Esophagus (tissue), 2 donors: ENCODE results near the gene MBLAC1. TPM values are rescaled to one million over a fixed set of nuclear protein-coding genes. Genes with fewer than 3 reads are reported as not detected.

Experiments used
- H3K27ac ChIP-seq, 2 donors: one replicate each; pipeline ENCODE4 v1.5.1; 2013; ENCODE audit warnings: low read depth in 2 of 2, mild to moderate bottlenecking in 2 of 2, inconsistent platforms in 1 of 2, low read length in 1 of 2, moderate library complexity in 1 of 2
- H3K27me3 ChIP-seq, 2 donors: one replicate each; pipeline ENCODE4 v1.6.1; 2013; ENCODE audit warnings: low read length in 2 of 2, control low read depth in 1 of 2, mild to moderate bottlenecking in 1 of 2; ENCODE audit not compliant: insufficient read depth in 2 of 2, control insufficient read depth in 1 of 2
- H3K36me3 ChIP-seq, 2 donors: one replicate each; pipeline ENCODE4 v1.6.1; 2013; ENCODE audit warnings: low read length in 1 of 2; ENCODE audit not compliant: control insufficient read depth in 2 of 2, insufficient read depth in 2 of 2
- H3K4me1 ChIP-seq, 2 donors: one replicate each; pipeline ENCODE4 v1.6.1; 2013; ENCODE audit warnings: low read length in 1 of 2; ENCODE audit not compliant: control insufficient read depth in 2 of 2, insufficient read depth in 2 of 2
- H3K4me3 ChIP-seq, 2 donors: one replicate each; pipeline ENCODE4 v1.5.1; 2013; ENCODE audit warnings: low read length in 2 of 2, mild to moderate bottlenecking in 2 of 2, low read depth in 1 of 2, moderate library complexity in 1 of 2
- H3K9me3 ChIP-seq, 2 donors: one replicate each; pipeline ENCODE4 v1.6.1; 2013; ENCODE audit warnings: mild to moderate bottlenecking in 2 of 2, low read depth in 1 of 2, low read length in 1 of 2, moderate library complexity in 1 of 2; ENCODE audit not compliant: control insufficient read depth in 2 of 2, insufficient read depth in 1 of 2
- WGBS, 2 donors: extraction: QIAGEN DNeasy Blood & Tissue Kit; methylation state at CpG; one replicate each; pipeline ENCODE4 v1.1.7; 2013; 5-methylcytosine and 5-hydroxymethylcytosine counted together
- polyA plus RNA-seq, 2 donors: library from polyadenylated mRNA; stranded (reverse); fragments of 200-250 nt; gene quantifications; one replicate each; pipeline ENCODE4 v1.2.3, GENCODE V29; 2013
- donor health status: healthy with polysubstance abuse.
- donor health status: Bipolar disorder and iron deficiency.

Gene MBLAC1
- polyA plus RNA-seq, 2 donors, result 2.7 to 3.7 TPM

DNA sequence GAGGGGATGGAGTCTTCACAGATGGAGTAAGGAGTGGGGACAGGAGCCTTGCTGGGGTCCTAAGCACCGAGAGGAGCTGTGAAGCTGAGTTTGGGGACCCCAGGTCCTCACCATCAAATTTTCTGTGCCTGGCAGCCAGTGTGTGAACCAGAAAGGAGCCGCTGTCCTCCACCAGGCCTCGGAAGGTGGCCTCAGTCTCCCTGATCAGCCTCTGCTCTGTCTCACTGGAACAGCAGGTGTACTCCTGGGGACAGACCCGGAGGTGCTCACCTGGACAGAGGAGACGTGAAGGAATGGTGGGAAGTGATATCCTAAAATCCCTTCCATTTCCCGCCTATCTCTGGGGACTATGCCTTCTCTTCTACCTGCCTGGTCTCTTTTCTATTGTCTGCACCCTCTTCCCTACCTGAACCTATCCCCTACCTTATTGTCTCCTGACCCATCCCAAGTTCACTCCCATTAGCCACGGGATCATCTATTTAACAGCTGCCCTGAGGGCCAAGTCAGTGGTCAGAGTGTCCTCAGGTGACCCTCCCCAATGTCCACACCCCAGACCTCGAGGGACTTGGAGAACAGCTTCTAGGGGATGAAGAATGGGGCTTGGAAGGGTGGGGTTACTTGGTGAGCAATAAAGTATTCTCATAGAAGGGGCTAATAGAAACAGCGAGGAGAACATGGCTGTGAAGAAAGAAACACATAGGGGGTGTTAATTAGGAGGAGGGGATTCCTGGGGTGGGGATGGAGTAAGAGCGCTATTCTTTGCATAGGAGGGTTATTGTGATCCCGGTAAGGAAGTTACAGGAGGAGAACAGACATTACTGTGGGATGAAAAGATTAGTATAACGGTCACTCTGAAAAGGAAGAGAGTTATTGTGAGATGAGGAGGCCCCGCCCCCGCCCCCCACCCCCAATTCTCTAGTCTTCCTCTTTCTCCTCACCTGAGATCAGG lies 49.6 kb downstream of the MBLAC1 start:
- H3K4me1 ChIP-seq, result peaks cover 2 to 6% of the 10 kb centered on the region in 2 donors
- peaks cover 4 to 5% of the 10 kb centered on the region in 2 donors for H3K9me3 ChIP-seq
- H3K4me3 ChIP-seq, result peak overlapping the region in 1 of 2 donors; percentile 38
- no peaks in the 10 kb centered on the region for H3K27me3 ChIP-seq
- WGBS, 2 donors, result 49 to 54% methylated on average over 14 of the region's 14 CpGs
- no peaks in the 10 kb centered on the region for H3K36me3 ChIP-seq
- H3K27ac ChIP-seq, result no peak overlapping the region

DNA sequence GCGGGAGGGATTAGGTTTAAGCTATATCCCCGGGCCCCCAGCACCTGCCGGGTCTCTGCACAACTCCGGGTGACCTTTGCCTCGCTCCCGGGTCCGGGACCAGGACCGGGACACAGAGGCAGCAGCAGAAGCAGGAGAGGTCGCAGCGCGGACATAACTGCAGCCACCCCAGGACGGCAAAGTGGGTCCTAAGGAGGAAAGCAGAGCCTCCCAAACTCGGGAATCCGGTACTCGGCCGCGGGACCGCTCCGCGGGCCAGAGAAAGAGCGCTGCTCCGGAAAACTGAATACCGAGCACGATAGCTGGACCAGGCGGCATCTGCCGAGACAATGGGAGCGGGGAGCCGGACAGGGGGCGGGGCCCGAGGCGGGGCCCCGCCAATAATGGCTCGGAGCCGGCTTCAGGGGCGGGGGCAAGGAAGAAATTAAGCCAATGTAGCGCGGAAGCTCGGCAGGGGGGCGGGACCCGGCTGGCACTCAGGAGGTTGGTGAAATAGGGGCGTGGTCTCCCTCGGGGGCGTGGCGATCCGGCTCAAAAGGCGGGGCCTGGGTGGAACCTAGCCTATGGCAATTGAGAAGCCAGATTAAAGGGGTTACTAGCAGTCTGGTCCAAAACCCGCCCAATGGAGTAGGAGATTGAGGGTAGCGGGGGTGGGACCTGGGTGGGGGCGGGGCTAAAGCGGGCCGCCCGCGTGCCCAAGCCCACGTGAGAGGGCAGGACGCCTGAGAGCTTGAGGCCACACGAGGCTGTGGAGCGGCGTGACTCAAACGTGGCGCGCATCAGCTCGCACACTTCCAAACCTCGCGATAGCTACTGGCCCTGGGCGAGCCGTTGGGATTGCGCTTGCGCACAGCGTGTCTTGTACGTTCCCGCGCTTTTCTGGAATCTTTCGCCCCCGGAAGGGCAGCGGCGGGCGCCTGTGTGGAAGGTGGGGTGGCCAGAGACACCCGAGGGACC lies 50.6 kb downstream of the MBLAC1 start, which contains the start of the genes GPC2 and STAG3:
TSS of gene GPC2 (minus strand) at position 337 of the 957 bp plus-strand sequence. CDS start at position 155, 182 bp downstream.
TSS of gene STAG3 (plus strand) at position 874 of the 957 bp plus-strand sequence. CDS start 2,639 bp downstream, outside the sequence.
- Histone ChIP-seq H3K4me1 (peaks cover 2 to 3% of the 10 kb centered on the region in 2 donors), H3K4me3 (peak within 1 kb of the TSS; percentile 31 to 38), H3K9me3 (peaks cover 4 to 5% of the 10 kb centered on the region in 2 donors), H3K36me3 (no peaks in the 10 kb centered on the region), H3K27me3 (no peaks in the 10 kb centered on the region), H3K27ac (peak within 1 kb of the TSS in 1 of 2 donors; percentile 34)
- 6 to 8% methylated on average over 78 of the region's 78 CpGs for WGBS, 2 donors

Other genes with a start within 250 kb of the MBLAC1 start
- not detected for gene OR2AE1, start 249.9 kb upstream of the MBLAC1 start, polyA plus RNA-seq
- 10 to 100 TPM in 1 of 2 donors, 1 to 10 TPM in 1; 9.4 to 11.8 TPM for gene TRIM4, start 207.4 kb upstream of the MBLAC1 start, polyA plus RNA-seq
- not detected for gene GJC3, start 197.3 kb upstream of the MBLAC1 start, polyA plus RNA-seq
- gene AZGP1, start 150.9 kb upstream of the MBLAC1 start, polyA plus RNA-seq, result 1 to 10 TPM; 1.6 to 2.0 TPM
- gene ZKSCAN1, start 111.4 kb upstream of the MBLAC1 start, polyA plus RNA-seq, result 10 to 100 TPM; 10.5 to 25.0 TPM
- gene ZSCAN21, start 77.2 kb upstream of the MBLAC1 start, polyA plus RNA-seq, result 1 to 10 TPM; 3.8 to 3.9 TPM
- 10 to 100 TPM; 10.4 to 14.6 TPM for gene ZNF3, start 45.2 kb upstream of the MBLAC1 start, polyA plus RNA-seq
- 100 to 1,000 TPM in 1 of 2 donors, 10 to 100 TPM in 1; 86.7 to 119 TPM for gene COPS6, start 38.0 kb upstream of the MBLAC1 start, polyA plus RNA-seq
- gene MCM7, start 25.6 kb upstream of the MBLAC1 start, polyA plus RNA-seq, result 10 to 100 TPM; 46.4 to 66.8 TPM
- 10 to 100 TPM; 17.3 to 19.3 TPM for gene AP4M1, start 25.3 kb upstream of the MBLAC1 start, polyA plus RNA-seq
- 10 to 100 TPM; 23.3 to 29.6 TPM for gene TAF6, start 7.6 kb upstream of the MBLAC1 start, polyA plus RNA-seq
- 1 to 10 TPM; 5.5 to 5.8 TPM for gene CNPY4, start 7.3 kb upstream of the MBLAC1 start, polyA plus RNA-seq
- gene LAMTOR4, start 22.0 kb downstream of the MBLAC1 start, polyA plus RNA-seq, result 100 to 1,000 TPM in 1 of 2 donors, 10 to 100 TPM in 1; 85.7 to 138 TPM
- gene TRAPPC14, start 31.8 kb downstream of the MBLAC1 start, polyA plus RNA-seq, result 10 to 100 TPM; 18.5 to 27.2 TPM
- gene GAL3ST4, start 41.6 kb downstream of the MBLAC1 start, polyA plus RNA-seq, result 1 to 10 TPM; 4.4 to 5.1 TPM
- 1 to 10 TPM; 1.1 to 2.2 TPM for gene GPC2, start 50.4 kb downstream of the MBLAC1 start, polyA plus RNA-seq
- gene STAG3, start 51.0 kb downstream of the MBLAC1 start, polyA plus RNA-seq, result under 1 TPM; 0.25 to 0.73 TPM
- under 1 TPM; 0.24 to 0.31 TPM for gene PVRIG, start 93.0 kb downstream of the MBLAC1 start, polyA plus RNA-seq
- under 1 TPM; 0.05 to 0.10 TPM for gene SPDYE3, start 180.7 kb downstream of the MBLAC1 start, polyA plus RNA-seq
- 10 to 100 TPM; 22.9 to 79.2 TPM for gene PILRB, start 231.2 kb downstream of the MBLAC1 start, polyA plus RNA-seq
- gene PILRA, start 246.5 kb downstream of the MBLAC1 start, polyA plus RNA-seq, result 1 to 10 TPM in 1 of 2 donors, under 1 TPM in 1; 0.85 to 1.7 TPM